ENCODE results near the gene PDE7B. TPM values are rescaled to one million over a fixed set of nuclear protein-coding genes. Genes with fewer than 3 reads are reported as not detected.
A peak's percentile ranks its signal among the peaks of the same experiment; 100 is the strongest.

The PDE7B gene
- total RNA-seq, 8 experiments from 2014 or later = 0.08 to 60.7 (median 1.1) TPM

GRCh38 chr6:136153707-136154375, 302.3 kb downstream of the PDE7B start:
- no peak for ATAC-seq (replicated peaks in 6 of 8)
- Histone ChIP-seq H3K4me1 (replicated peaks in 1 of 2) (no peaks in the 10 kb centered on the region), H3K27ac (no peak overlapping the region), H3K4me3 (no peak overlapping the region)
- in situ Hi-C loops (cut with MboI; ENCODE audit: low pct_unique_long_range_greater_than_20kb in 2 of 9, low sequenced_read_pairs in 9 of 9, unreplicated experiment in 9 of 9) = no loop called here
- WGBS, 10 experiments = 67 to 98% (median 89%) methylated on average over 2 to 7 of the region's 7 CpGs; no CpG with 5 or more reads in 2 of the 10 experiments

GRCh38 chr6:136155191-136155590, 303.7 kb downstream of the PDE7B start:
- no peak for ATAC-seq (replicated peaks in 6 of 8)
- in situ Hi-C loops (cut with MboI; ENCODE audit: low pct_unique_long_range_greater_than_20kb in 2 of 9, low sequenced_read_pairs in 9 of 9, unreplicated experiment in 9 of 9) = no loop called here
- H3K4me3 ChIP-seq = no peak overlapping the region
- H3K27ac ChIP-seq = no peak overlapping the region
- peaks cover 0 to 8% of the 10 kb centered on the region in 2 donors for H3K4me1 ChIP-seq (replicated peaks in 1 of 2)

GRCh38 chr6:136157743-136158142, 306.2 kb downstream of the PDE7B start:
- no peak overlapping the region for H3K27ac ChIP-seq
- 0 to 100% (median 93%) methylated on average over 2 to 5 of the region's 5 CpGs for WGBS, 10 experiments
- in situ Hi-C loops (cut with MboI; ENCODE audit: low pct_unique_long_range_greater_than_20kb in 2 of 9, low sequenced_read_pairs in 9 of 9, unreplicated experiment in 9 of 9) = no loop called here
- H3K4me3 ChIP-seq = no peak overlapping the region
- peak in 3 of 8 experiments; percentile 15 to 59 (median 28) for ATAC-seq (replicated peaks in 6 of 8)
- peaks cover 0 to 8% of the 10 kb centered on the region in 2 donors for H3K4me1 ChIP-seq (replicated peaks in 1 of 2)

GRCh38 chr6:136158387-136158821, 306.9 kb downstream of the PDE7B start:
- ATAC-seq (replicated peaks in 6 of 8) = peak in 4 of 8 experiments; percentile 51 to 87 (median 84)
- H3K4me3 ChIP-seq = no peak overlapping the region
- no peak overlapping the region for H3K27ac ChIP-seq
- WGBS, 10 experiments = 0 to 100% (median 41%) methylated on average over 1 to 4 of the region's 4 CpGs; no CpG with 5 or more reads in 2 of the 10 experiments
- in situ Hi-C loops (cut with MboI; ENCODE audit: low pct_unique_long_range_greater_than_20kb in 2 of 9, low sequenced_read_pairs in 9 of 9, unreplicated experiment in 9 of 9) = no loop called here
- H3K4me1 ChIP-seq (replicated peaks in 1 of 2) = peaks cover 0 to 8% of the 10 kb centered on the region in 2 donors

- ATAC-seq (replicated peaks in 6 of 8) = peak in 3 of 8 experiments; percentile 8 to 32 (median 24)
- Histone ChIP-seq H3K4me3 (no peak overlapping the region), H3K27ac (no peak overlapping the region), H3K4me1 (replicated peaks in 1 of 2) (peaks cover 0 to 8% of the 10 kb centered on the region in 2 donors)
- 13 to 100% (median 75%) methylated on average over 1 to 2 of the region's 2 CpGs; no CpG with 5 or more reads in 6 of the 10 experiments for WGBS, 10 experiments
- in situ Hi-C loops (cut with MboI; ENCODE audit: low pct_unique_long_range_greater_than_20kb in 2 of 9, low sequenced_read_pairs in 9 of 9, unreplicated experiment in 9 of 9) = no loop called here
Observed at GRCh38 chr6:136158971-136159370, 307.5 kb downstream of the PDE7B start.

- in situ Hi-C loops (cut with MboI; ENCODE audit: low pct_unique_long_range_greater_than_20kb in 2 of 9, low sequenced_read_pairs in 9 of 9, unreplicated experiment in 9 of 9) = no loop called here
- WGBS, 10 experiments = 72 to 100% (median 95%) methylated on average over 1 to 4 of the region's 4 CpGs
- Histone ChIP-seq H3K27ac (no peak overlapping the region), H3K4me3 (no peak overlapping the region), H3K4me1 (replicated peaks in 1 of 2) (peaks cover 0 to 8% of the 10 kb centered on the region in 2 donors)
- ATAC-seq (replicated peaks in 6 of 8) = no peak
Observed at GRCh38 chr6:136160250-136160649, 308.7 kb downstream of the PDE7B start.

GRCh38 chr6:136161950-136162349, 310.4 kb downstream of the PDE7B start:
- Histone ChIP-seq H3K4me3 (no peak overlapping the region), H3K27ac (no peak overlapping the region), H3K4me1 (replicated peaks in 1 of 2) (peaks cover 0 to 8% of the 10 kb centered on the region in 2 donors)
- ATAC-seq (replicated peaks in 6 of 8) = no peak
- WGBS, 10 experiments = 48 to 100% (median 70%) methylated on average over 1 to 3 of the region's 3 CpGs; no CpG with 5 or more reads in 2 of the 10 experiments
- in situ Hi-C loops (cut with MboI; ENCODE audit: low pct_unique_long_range_greater_than_20kb in 2 of 9, low sequenced_read_pairs in 9 of 9, unreplicated experiment in 9 of 9) = no loop called here

- 50 to 83% (median 73%) methylated on average over 1 to 3 of the region's 3 CpGs; no CpG with 5 or more reads in 4 of the 10 experiments for WGBS, 10 experiments
- in situ Hi-C loops (cut with MboI; ENCODE audit: low pct_unique_long_range_greater_than_20kb in 2 of 9, low sequenced_read_pairs in 9 of 9, unreplicated experiment in 9 of 9) = no loop called here
- ATAC-seq (replicated peaks in 6 of 8) = no peak
- H3K4me1 ChIP-seq (replicated peaks in 1 of 2) = peaks cover 0 to 8% of the 10 kb centered on the region in 2 donors
- H3K4me3 ChIP-seq = no peak overlapping the region
- H3K27ac ChIP-seq = no peak overlapping the region
Observed at GRCh38 chr6:136163260-136163659, 311.8 kb downstream of the PDE7B start.

GRCh38 chr6:136166815-136167214, 315.3 kb downstream of the PDE7B start:
- WGBS, 10 experiments = 33 to 100% (median 81%) methylated on average over 1 of the region's 1 CpG; no CpG with 5 or more reads in 4 of the 10 experiments
- Histone ChIP-seq H3K4me1 (replicated peaks in 1 of 2) (peaks cover 2 to 15% of the 10 kb centered on the region in 2 donors), H3K27ac (no peak overlapping the region), H3K4me3 (no peak overlapping the region)
- in situ Hi-C loops (cut with MboI; ENCODE audit: low pct_unique_long_range_greater_than_20kb in 2 of 9, low sequenced_read_pairs in 9 of 9, unreplicated experiment in 9 of 9) = no loop called here
- ATAC-seq (replicated peaks in 6 of 8) = peak in 1 of 8 experiments; percentile 52

GRCh38 chr6:136169394-136170148, 318.1 kb downstream of the PDE7B start:
- 40 to 92% (median 68%) methylated on average over 2 of the region's 2 CpGs; no CpG with 5 or more reads in 4 of the 10 experiments for WGBS, 10 experiments
- in situ Hi-C loops (cut with MboI; ENCODE audit: low pct_unique_long_range_greater_than_20kb in 2 of 9, low sequenced_read_pairs in 9 of 9, unreplicated experiment in 9 of 9) = no loop called here
- peak in 5 of 8 experiments; percentile 75 to 90 (median 87) for ATAC-seq (replicated peaks in 6 of 8)
- H3K4me3 ChIP-seq = no peak overlapping the region
- H3K27ac ChIP-seq = peak overlapping the region in 1 of 2 donors; percentile 28
- H3K4me1 ChIP-seq (replicated peaks in 1 of 2) = peaks cover 2 to 15% of the 10 kb centered on the region in 2 donors

GRCh38 chr6:136171231-136171630, 319.7 kb downstream of the PDE7B start:
- H3K27ac ChIP-seq = no peak overlapping the region
- H3K4me1 ChIP-seq (replicated peaks in 1 of 2) = peaks cover 2 to 15% of the 10 kb centered on the region in 2 donors
- ATAC-seq (replicated peaks in 6 of 8) = no peak
- WGBS, 10 experiments = 80 to 100% (median 92%) methylated on average over 1 to 3 of the region's 3 CpGs; no CpG with 5 or more reads in 2 of the 10 experiments
- in situ Hi-C loops (cut with MboI; ENCODE audit: low pct_unique_long_range_greater_than_20kb in 2 of 9, low sequenced_read_pairs in 9 of 9, unreplicated experiment in 9 of 9) = no loop called here
- no peak overlapping the region for H3K4me3 ChIP-seq

GRCh38 chr6:136173519-136174507, 322.3 kb downstream of the PDE7B start:
- WGBS, 10 experiments = 89 to 99% (median 95%) methylated on average over 4 to 12 of the region's 13 CpGs
- ATAC-seq (replicated peaks in 6 of 8) = no peak

More at GRCh38 chr6:136173519-136174507, 322.3 kb downstream of the PDE7B start:
- no peak overlapping the region for H3K27ac ChIP-seq
- peaks cover 2 to 15% of the 10 kb centered on the region in 2 donors for H3K4me1 ChIP-seq (replicated peaks in 1 of 2)
- no peak overlapping the region for H3K4me3 ChIP-seq
- in situ Hi-C loops (cut with MboI; ENCODE audit: low pct_unique_long_range_greater_than_20kb in 2 of 9, low sequenced_read_pairs in 9 of 9, unreplicated experiment in 9 of 9) = no loop called here
